Germinal center (tissue), 1 donor: Measurements from ENCODE around the gene NSUN6.
"Not testable (repeated sequence)": the region's sequence is repeated elsewhere in the genome, so short reads cannot be mapped to it uniquely, and the experiment has no call there.

ENCODE experiments used
- DNase-seq: peaks from one replicate; pipeline ENCODE4 v3.0.0; 2012; ENCODE audit warnings: mixed read lengths, low spot score

Gene NSUN6

DNA sequence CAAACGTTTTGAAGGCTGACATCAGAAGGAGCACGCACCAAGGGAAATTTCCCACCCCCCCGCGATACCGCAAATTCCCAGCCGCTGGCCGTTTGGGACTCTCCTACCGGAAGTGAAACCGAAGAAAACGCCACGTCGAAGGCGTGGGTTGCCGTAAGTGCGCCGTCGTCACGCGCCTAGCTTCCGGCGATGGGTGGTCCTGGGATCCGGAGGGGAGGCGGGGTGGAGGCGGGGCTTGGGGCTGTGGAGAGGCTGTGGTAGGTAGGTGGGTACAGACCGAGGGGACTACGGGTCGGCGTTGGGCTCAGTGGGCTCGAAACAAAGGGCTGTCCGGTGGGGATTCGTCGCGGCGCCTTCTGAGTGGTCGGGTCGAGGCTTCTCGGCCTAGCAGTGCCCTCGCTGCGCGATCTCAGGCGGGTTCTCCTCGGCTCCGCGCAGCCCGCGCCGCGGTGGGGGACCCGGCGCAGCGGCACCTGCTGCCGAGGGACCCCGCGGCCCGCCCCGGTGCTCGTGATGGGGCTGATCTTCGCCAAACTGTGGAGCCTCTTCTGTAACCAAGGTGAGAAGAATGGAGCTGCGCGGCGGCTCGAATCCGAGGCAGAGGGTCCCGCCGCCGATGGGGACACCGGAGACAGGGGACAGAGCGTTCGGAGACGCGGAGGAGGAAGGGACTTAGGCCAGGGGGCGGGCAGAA, 7.9 kb upstream of the NSUN6 start, which contains the start of gene ARL5B:
ARL5B (plus strand) TSS at position 307 of the 694 bp plus-strand sequence; CDS start at position 514, 207 bp downstream.
- DNase-seq = peak; percentile 96

DNA sequence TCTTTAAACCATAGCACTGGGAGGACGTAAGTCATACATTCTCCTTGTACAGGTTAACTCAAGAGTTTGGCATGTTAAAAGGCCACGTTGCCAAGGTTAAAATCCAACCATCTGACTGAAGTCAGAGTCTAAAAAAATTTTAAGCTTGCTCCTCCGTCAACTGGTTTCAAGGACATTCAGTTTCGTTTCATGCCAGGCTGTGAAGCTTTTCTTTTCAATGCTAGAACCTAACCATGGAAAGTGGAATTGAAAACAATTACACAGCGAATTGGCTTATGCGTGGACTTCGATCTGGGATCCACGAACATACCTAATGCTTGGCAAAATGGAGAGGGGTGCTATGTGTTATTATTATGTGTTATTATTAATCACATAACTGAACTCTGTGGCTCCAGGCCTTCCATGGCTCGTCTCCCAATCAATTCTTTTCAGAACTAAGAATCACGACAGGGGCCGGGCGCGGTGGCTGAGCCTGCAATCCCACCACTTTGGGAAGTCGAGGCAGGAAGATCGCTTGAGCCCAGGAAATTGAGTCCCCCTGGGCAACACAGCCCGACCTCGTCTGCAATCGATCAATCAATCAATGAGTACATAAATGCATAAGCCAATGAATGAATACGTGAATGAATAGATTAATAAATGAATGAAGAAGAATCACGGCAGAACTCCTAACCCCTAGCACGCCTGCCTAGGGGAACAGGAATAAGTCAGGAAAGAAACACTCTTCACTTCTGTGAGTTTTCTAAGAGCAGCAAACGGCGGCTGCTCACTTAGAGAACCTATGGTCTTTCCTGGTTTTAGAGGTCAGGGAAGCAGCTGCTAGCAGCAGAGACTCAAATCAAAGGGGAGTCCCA, 7.1 kb upstream of the NSUN6 start:
- DNase-seq = peak; percentile 7

DNA sequence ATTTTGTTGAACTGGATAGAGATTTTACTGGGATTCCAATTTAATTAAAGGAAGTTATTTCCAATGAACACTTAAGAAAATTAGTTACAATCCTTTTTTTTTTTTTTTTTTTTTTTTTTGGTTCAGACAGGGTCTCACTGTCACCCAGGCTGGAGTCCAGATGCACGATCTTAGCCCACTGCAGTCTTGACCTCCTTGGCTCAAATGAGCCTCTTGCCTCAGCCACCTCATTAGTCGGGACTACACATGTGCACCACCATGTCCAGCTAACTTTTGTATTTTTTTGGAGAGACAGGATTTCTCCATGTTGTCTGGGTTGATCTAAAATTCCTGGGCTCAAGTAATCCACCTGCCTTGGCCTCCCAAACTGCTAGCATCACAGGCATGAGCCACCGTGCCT, 5.3 kb upstream of the NSUN6 start:
- DNase-seq = no peak

DNA sequence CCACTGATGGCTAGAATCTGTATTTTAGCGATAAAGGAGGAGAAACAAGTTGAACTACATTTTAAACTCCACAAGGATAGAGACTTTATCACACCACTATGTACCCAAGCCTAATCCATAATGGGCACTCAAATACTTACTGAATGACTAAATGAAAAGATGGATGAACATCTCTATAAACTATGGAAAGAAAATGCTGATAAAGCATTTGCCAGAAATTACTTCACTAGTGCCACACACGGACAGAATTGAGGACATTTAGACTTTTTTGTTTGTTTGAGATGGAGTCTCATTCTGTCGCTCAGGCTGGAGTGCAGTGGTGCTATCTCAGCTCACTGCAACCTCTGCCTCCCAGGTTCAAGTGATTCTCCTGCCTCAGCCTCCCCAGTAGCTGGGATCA, 1.7 kb upstream of the NSUN6 start:
- no peak for DNase-seq

DNA sequence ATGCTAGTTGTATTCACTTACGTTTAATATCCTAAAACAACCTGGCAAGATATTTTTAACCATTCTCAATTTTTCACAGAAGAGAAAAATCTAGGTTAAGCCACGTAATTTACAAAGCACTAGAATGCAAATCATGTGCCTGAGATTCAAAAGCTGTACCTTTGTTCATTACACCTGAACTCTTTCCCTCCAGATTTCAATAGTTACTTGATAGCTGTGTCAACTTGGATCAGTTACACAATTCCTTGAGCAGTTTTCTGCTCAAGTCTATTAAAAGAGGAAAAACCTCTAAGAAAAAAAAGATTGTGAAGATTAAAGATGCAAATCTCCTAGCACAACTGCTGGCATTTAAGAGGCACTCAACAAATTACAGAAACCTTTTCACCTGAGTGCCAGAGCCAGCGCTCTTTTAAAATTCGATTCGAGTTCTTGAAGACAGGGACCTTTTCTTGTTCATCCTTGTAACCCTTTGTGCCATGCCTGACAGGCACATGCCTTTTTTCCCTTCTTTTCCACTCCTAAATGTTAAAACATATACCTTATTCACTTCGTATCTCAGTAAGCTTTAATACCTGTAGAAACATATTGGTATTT, 886 bp downstream of the NSUN6 start:
- no peak for DNase-seq

DNA sequence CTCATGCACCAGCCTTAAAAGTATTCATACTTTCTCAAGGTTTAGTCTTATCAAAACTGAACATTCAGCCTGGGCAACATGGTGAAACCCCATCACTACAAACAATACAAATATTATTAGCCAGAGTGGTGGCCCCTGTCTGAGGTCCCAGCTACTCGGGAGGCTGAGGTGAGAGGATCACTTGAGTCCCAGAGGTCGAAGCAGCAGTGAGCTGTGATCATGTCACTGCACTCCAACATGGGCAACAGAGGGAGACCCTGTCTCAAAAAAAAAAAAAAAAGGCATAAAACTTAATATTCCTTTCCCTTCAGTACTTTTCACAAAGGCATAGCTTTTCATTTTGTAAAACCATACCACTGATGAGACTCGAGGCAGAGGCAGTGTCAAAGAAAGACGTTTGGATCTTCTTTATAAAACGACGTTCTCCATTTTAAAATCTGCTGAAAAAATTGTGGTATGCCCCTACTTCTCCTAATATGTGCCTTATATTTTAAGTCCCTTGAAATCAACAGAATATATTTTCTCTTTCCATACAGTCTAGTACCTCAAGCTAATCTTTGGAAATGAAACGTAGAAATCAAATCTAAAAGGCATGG, 1.9 kb downstream of the NSUN6 start:
- no peak for DNase-seq

DNA sequence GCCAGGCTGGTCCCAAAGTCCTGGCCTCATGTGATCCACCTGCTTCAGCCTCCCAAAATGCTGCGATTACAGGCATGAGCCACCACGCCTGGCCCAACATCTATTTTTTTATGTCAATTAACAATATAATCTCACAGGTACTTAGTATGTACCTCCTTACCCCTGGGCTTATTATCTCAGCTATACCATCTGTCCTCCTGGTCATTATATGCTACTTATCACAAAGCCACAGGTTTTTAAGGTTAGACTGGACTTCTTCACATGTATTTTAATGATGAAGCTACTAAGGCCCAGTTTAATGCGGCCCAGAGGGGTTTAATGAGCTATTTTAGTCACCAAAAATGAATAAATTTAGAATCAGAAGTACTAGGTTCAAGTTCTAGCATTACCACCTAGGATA, 3.4 kb downstream of the NSUN6 start:
- DNase-seq = no peak

DNA sequence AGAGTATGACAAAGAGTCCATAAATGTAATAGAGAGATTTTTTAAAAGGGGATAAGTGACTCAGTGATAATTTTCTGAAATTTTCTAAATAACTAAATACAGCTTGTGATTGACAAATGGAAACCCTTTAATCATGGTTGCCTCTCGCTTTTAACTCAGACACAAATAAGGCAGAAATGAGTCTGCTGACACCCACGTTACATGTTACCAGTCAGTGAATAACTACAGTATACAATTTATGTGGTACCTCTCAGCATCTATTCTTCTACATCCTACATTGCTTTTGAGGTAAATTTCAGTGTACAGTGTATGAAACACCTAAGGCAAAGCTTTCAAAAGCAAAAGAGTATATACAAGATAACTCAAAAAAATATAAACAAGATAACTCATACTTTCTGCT, 4.2 kb downstream of the NSUN6 start:
- no peak for DNase-seq

DNA sequence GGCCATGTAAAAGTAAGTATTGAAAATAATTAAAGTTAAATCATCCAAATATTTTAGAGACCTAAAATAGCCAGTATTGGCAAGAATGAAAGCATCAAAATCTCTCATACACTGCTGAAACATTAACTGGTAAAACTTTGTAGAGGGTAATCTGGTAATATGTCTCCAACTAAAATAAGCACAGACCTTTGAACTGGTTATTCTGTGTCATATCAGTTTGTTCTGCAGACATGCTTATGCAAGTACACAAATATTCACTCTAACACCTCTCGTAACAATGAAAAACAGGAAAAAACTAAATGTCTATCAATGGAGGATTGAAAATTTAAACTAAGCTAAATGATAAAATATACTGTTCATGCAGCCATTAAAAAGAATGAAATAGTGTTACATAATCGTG, 11.7 kb downstream of the NSUN6 start:
- DNase-seq = not testable (repeated sequence)

DNA sequence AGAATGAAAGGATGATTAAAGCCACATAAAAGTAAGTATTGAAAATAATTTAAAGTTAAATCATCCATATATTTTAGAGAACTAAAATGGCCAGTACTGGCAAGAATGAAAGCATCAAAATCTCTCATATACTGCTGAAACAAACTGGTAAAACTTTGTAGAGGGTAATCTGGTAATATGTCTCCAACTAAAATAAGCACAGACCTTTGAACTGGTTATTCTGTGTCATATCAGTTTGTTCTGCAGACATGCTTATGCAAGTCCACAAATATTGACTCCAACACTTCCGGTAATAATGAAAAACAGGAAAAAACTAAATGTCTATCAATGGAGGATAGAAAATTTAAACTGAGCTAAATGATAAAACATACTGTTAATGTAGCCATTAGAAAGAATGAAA, 14.0 kb downstream of the NSUN6 start:
- DNase-seq = not testable (repeated sequence)

DNA sequence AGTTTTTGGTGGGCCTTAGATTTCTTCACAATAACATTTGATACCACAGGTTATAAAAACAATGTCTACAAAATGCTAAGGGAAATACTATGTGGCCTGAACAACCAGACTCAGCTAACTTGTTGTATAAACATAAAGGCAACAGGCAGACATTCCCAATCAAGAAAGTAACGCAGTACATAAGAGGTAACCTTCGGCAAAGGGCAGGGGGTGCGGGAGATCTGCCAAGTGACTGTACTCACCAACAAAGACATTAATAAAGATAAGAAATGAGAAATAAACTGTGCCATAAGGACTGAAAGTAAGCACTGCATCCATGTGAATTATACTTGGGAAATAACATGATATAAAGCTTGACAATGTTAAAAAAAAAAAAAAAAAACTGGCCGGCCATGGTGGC, 15.4 kb downstream of the NSUN6 start:
- DNase-seq = no peak

DNA sequence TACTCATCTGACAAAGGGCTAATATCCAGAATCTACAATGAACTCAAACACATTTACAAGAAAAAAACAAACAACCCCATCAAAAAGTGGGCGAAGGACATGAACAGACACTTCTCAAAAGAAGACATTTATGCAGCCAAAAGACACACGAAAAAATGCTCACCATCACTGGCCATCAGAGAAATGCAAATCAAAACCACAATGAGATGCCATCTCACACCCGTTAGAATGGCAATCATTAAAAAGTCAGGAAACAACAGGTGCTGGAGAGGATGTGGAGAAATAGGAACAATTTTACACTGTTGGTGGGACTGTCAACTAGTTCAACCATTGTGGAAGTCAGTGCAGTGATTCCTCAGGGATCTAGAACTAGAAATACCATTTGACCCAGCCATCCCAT, 18.9 kb downstream of the NSUN6 start:
- DNase-seq = not testable (repeated sequence)

DNA sequence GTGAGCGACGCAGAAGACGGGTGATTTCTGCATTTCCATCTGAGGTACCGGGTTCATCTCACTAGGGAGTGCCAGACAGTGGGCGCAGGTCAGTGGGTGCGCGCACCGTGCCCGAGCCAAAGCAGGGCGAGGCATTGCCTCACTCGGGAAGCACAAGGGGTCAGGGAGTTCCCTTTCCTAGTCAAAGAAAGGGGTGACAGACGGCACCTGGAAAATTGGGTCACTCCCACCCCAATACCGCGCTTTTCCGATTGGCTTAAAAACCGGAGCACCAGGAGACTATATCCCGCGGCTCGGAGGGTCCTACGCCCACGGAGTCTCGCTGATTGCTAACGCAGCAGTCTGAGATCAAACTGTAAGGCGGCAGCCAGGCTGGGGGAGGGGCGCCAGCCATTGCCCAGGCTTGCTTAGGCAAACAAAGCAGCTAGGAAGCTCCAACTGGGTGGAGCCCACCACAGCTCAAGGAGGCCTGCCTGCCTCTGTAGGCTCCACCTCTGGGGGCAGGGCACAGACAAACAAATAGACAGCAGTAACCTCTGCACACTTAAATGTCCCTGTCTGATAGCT, 23.9 kb downstream of the NSUN6 start:
- DNase-seq = not testable (repeated sequence)

DNA sequence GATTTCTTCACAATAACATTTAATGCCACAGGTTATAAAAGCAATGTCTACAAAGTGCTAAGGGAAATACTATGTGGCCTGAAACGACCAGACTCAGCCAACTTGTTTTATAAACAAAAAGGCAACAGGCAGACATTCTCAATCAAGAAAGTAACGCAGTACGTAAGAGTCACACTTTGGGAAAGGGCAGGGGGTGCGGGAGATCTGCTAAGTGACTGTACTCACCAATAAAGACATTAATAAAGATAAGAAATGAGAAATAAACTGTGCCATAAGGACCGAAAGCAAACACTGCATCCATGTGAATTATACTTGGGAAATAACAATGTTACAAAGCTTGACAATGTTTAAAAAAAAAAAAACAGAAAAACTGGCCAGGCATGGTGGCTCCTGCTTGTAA, 25.5 kb downstream of the NSUN6 start:
- no peak for DNase-seq

DNA sequence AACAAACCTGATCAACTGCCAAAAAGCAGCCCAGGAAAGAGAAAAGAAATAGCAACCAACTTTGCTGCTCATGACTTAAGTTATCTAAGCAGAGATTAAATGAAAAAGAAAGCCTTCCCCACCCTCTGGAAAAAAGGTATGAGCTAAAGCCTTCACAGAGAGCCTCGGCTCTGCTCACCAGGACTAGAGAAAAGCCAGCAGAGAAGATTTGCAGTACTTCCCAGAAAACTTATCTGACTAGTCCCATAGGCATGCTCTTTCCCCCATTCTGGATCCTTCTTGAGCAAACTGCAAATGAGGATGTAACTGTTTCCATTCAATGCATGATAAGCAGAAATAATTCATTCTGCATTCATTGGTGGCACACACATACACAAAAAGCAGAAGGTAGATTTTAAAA, 27.7 kb downstream of the NSUN6 start:
- DNase-seq = not testable (repeated sequence)

DNA sequence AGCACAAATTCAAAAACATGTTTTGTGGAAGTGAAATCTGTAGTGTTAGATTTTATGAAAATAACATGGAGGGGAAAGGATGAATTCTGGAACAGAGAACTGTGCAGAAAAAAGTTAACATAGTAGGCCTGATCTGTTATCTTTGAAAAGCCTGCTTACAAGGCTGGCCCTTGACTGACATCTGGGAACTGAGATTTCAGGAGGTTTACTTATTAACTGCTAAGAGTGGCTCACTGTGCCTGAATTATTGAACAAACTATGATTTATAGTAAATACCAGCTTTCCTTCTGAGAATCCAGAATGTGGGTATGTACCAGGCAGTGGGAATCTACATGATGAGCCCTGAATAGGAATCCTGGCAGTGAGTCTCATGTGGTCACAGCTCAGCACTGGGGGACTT, 30.5 kb downstream of the NSUN6 start:
- DNase-seq = no peak

DNA sequence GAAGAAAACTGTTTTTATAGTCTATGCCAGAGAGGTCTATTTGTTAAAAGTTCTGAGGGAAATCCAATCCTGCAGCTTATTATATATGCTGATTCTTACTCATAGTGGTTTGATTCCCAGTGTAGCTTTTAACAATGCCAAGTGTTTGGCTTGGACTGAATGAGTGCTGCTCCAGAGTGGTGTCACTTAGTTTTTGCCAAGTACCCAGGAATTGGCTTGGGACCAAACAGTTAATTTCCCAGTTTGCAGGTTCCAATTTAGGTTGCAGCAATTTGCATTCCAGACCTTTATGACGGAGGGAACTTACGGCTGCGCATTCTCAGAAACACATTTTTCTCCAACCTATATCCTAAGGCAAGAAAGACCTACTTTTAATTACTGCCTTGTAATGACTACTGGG, 32.4 kb downstream of the NSUN6 start:
- no peak for DNase-seq

DNA sequence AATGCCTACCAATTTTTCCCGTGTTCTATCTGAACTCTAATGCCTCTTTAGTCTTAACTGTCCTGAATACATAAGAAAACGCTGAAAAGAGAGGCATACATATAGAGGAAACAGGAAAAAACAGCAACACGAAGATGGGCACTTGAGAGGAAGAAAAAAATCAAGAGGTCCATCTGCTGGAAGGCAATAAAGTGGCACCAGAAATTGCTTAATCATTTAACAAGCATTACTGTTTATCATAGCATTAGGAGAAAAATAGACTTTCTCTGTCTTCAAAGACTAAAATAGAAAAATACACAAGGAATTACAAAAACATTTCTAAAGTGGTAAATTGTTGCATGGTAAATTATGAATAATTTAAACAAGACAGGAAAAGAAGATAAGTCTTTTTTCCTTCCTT, 35.0 kb downstream of the NSUN6 start:
- no peak for DNase-seq

DNA sequence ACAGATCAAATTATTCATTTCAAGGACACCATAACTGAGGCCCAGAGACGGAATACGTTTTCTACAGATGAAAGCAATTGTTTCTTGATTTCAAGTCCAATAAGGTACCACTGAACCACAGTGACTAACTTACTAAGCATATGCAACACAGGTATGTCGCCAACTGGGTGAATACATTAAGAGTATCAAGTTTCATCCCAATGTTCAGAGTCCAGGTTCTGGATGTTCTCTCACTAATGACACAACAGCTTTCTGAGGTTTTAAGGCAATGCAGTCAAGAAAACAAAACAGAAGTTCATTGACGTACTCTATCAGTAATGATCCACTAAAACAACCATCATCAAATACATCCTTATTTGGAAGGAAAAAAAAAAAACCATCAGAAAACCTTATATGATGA, 35.8 kb downstream of the NSUN6 start:
- no peak for DNase-seq

DNA sequence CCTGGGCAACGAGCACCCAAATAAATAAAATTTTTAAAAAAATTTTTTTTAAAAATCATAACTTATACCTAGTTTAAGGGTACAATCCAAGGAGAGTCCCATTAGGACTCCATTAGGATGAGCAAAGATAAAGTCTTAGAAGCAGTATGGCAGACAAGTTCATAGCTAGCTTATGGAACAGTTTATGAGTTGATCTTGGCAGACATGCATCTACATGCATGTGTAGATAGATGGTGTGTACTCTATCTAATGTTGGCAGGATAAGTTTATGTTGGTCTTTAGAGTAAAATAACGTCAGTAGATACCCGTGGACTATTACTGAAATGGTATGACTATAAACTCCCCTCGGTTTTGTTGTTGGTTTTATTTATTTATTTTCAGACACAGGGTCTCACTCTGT, 40.2 kb downstream of the NSUN6 start:
- DNase-seq = no peak

DNA sequence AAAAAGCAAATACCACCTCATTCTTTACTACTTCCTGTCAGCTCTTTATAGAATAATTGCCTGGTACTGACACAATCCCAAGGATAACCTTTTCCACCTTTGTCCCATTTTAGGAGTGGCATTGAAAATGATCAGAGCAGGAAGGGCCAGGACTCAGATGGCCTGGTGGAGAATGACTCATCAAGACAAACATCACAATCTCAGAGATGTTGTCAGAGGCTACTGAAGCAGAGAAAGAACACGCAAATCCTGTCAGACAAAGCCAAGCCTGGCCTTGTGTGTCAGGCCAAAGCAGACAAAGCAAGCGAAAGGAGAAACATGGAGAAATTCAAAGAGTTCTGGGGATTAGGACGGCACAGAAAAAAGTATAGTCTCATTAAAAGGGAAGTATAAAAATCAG, 40.9 kb downstream of the NSUN6 start:
- no peak for DNase-seq

DNA sequence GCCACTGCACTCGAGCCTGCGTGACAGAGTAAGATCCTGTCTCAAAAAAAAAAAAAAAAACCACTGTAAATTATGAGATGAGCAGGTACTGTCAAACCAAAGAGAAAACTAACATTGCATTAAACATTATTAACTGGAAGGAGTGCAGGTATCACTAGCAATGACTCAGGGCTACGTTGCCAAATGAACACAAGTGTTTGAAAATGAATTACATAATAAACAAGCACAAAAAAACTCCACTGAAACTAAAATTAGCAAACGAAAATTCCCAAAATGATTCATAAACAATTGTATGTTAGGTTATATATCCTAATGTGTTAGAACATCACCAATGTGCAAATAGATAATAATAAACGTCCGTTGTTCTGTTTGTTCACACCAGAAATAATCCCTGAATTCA, 42.8 kb downstream of the NSUN6 start:
- no peak for DNase-seq
